ENCODE results near the gene TP53RK. TPM values are rescaled to one million over a fixed set of nuclear protein-coding genes. Genes with fewer than 3 reads are reported as not detected.

TP53RK gene
- total RNA-seq, 1 donor from 2014 or later = 15.8 TPM

DNA sequence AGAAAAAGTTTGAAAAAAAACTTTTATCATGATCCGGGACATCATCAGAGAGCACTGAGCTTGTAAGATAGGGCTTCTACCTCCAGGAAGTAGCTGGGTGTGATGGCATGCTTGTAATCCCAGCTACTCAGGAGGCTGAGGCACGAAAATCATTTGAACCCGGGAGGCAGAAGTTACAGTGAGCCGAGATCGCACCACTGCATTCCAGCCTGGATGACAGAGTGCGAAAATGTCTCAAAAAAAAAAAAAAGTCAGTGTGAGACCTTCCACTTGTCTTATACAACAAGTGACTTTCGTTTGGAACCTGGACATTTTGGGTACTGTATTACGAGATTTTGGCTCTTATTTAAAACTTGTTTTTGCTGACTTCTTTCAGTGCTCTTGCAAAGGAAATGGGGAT lies 32.1 kb downstream of the TP53RK start:
- DNase-seq = no peak

- DNase-seq = no peak
Observed at GRCh38 chr20:46652699-46653098, 36.5 kb downstream of the TP53RK start.

DNA sequence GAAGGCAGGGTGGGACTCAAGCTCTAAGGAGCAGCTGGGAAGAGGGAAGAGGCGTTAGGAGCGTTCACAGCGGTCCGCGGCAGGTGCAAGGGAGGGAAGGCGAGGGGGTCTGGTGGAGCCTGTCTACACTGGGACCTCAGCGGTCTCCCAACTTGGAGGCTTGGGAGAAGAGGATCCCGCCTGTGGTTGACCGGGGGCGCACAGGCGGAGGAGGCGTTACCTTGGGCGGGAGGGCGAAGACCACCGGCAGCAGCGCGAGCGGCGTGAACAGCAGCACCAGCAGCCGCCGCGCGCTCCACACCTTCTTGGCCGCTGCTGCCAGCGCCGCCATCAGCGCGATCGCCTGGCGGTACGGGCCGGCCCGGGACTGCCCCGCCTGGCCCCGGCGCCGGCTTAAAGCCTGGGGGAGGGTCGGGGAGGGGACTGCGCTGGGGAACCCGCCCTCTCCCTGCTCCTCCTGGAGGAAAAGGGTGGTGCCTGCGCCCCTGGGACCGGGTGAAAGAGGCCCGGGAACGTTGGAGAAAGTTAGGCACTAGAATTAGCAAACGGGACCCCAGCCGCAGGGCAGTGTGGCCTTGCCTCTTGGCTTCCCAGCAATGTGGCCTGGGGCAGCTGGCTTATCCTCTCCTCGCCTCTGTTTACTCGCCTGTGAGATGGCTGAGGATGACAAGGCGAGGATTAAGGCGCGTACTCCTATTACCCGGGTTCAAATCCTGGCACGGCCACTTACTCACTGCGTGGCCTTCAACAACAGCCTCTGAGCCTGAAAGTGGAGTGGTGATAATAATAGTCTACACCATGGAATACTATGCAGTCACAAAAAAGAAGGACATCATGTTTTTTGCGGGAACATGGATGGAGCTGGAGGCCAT lies 37.9 kb downstream of the TP53RK start, which contains the start of gene SLC13A3:
Gene SLC13A3 (minus strand): TSS at position 369 of the 872 bp plus-strand sequence. CDS start 38 bp downstream, at position 331.
- DNase-seq = no peak

DNA sequence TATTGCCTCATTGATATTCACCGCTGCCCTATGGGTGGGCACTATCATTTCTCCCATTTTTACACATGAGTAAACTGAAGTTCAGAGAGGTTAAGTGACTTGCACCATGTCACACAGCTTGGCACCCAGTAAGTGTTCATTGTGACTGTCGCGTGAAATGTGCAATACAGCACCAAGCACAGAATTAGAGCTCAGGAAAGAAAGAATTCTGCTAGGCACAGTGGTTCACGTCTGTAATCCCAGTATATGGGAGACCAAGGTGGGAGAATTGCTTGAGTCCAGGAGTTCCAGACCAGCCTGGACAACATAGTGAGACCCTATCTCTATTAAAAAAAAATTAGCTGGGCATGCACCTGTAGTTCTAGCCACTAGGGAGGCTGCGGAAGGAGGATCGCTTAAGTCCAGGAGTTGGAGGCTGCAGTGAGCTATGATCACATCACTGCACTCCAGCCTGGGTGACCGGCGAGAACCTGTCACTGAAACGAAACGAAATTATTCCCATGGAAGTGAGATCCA lies 38.6 kb downstream of the TP53RK start:
- DNase-seq = no peak

GRCh38 chr20:46649965-46650542 lies 39.2 kb downstream of the TP53RK start:
- no peak for DNase-seq

- DNase-seq = no peak
Observed at GRCh38 chr20:46649650-46649949, 39.6 kb downstream of the TP53RK start.

DNA sequence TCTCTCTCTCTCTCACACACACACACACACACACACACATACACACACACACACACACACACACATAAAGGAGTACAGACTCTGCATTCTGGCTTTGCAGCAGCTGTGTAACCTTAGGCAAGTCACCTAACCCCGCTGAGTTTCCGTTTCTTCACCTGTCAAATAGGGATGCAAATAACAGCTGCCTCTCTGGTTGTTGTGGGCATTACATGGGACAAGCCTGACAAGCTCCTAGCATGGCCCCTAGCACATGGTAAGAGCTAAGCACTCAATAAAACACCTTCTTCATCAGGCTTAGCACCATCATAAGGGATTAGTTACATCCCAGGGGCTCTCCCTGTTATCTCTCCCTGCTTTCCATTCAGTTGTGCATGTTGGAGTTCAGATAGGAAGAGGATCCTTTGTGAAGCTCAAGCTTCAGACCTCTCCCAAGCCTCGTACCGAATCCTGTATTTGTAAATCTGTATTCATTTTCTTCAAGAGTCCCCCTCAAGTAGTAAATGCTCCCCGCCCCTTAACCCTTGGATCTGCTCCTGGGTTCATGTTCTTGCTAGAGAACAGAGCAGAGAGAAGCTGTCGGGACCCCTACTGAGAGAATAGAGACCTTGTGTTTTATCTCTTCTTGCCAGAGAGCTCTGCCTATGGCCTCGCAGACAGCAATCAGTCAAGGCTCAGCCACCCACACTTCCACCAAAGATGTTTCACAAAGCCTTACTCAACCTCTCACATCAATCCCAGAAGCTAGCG lies 40.2 kb downstream of the TP53RK start:
- DNase-seq = no peak

GRCh38 chr20:46647469-46647868 lies 41.8 kb downstream of the TP53RK start:
- DNase-seq = no peak

- no peak for DNase-seq
Observed at GRCh38 chr20:46646659-46647380, 42.4 kb downstream of the TP53RK start.

DNA sequence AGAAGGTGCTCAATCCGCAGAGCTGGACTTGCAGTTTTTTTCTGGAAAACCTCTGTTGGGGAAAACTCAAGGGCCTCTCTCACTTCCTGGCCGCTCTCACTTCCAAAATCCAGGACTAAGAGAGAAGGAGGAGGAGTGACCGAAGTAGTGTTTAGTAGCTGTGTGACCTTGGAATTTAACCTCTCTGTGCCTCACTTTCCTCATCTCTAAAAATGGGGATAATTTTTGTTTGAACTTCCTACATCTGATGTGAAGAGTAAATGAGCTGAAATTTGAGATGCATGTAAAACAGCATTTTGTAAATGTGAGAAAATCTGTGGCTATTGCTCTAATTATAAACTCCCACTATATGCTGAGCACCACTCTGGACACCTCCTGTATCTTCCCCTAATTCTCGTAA lies 43.1 kb downstream of the TP53RK start:
- no peak for DNase-seq

- DNase-seq = no peak
Observed at GRCh38 chr20:46644733-46645132, 44.5 kb downstream of the TP53RK start.

DNA sequence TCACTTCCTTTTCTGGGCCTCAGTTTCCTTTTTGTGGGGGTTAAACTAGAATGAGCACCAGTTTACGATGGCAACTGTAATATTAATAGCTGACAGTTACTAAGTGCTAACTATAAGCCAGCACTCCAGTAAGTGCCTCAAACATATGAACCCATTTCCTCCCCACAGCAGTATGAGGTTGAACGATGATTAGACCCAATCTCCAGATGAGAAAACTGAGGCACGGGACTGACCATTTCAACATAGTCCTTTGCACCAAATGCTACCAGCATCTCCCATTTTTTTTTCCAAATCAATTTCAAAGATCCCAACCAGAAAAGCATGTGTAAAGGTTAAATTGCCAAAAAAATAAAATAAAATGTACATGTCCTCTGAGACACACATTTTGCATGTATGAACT lies 45.1 kb downstream of the TP53RK start:
- DNase-seq = no peak

GRCh38 chr20:46642969-46643343 lies 46.3 kb downstream of the TP53RK start:
- DNase-seq = no peak

- no peak for DNase-seq
Observed at GRCh38 chr20:46642265-46642968, 46.8 kb downstream of the TP53RK start.

GRCh38 chr20:46641424-46641823 lies 47.8 kb downstream of the TP53RK start:
- no peak for DNase-seq

DNA sequence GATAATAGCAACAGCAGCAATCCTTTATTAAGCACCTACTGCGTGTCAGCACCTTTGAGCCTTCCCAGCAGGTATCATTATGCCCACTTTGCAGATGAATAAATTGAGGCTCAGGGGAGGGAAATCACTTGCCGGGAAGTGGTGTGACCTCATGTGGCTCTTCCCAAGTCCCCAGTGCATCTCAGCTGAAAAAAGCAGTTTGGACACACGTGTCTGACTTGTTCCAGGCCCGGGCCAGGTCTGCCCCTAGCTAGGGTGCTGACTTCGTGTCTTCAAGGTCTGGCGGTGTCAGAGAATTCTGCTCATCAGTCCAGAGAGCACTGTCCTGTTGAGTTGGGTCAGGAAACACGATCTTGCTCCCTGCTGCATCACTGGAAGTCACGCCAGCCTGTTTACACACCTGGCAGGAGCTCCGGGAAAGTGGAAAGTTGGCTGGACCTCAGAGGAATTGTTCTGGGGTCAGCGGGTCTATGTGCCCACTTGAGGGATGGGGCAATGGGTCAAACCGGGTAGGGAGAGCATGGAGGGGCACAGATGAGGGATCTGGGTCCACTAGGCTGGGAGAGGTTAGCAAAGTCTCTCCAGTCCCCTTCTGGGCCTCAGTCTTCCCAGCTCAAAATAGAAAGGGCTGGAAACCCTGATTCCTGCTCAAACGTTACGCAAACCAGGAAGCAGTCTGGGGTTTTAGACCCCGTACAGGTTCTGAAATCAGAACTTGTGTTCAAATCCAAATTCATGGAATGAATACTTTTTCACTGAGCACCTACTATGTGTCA lies 48.5 kb downstream of the TP53RK start:
- no peak for DNase-seq

DNA sequence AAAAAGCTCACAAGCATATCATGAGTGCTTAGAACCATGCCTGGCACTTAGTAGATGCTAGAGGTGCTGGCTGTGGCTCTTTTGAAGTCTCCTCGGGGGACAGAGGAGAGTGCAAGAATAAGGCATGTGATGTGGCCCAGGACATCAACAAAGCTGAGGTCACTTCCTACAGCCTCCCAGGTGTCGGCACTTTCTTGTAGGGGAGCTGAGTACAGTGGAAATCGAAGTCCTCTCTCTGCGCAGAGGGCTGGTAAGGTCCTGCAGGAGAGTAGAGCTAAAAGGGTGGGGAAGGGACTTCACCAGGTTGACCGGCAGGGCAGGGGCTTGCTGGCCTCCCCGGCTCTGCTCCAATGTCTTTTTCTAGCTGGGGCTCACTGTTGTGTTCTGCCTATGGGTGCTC lies 49.2 kb downstream of the TP53RK start:
- no peak for DNase-seq

DNA sequence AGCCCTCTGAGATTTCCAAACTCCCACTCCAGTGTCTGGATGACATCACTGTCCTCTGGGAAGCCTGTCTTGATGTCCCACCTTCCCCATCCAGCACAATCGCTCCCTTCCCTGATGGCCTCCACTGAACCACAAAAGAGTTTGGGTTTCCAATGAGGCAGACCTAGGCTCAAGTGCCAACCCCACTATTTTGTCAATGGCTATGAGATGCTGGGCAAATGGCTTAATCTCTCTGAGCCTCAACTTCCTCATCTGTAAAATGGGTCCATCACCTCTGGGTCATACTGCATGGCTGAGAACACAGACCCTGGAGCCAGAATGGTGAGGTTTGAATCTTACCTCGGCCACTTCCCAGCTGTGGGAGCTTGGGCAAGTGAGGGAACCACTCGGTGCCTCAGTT lies 49.7 kb downstream of the TP53RK start:
- DNase-seq = no peak

GRCh38 chr20:46638898-46639274 lies 50.4 kb downstream of the TP53RK start:
- DNase-seq = no peak

- no peak for DNase-seq
Observed at GRCh38 chr20:46638134-46638897, 50.9 kb downstream of the TP53RK start.

All from dermis blood vessel endothelial cell (primary cell).